GM12878 (cell line): ENCODE measurements around the gene PHF3. TPM values are rescaled to one million over a fixed set of nuclear protein-coding genes. Genes with fewer than 3 reads are reported as not detected.
A peak's percentile ranks its signal among the peaks of the same experiment; 100 is the strongest.

Experiments used
- ATF7 ChIP-seq: fragments of 450-650 bp; IDR thresholded peaks from 2 replicates; pipeline ENCODE4 v1.6.1; 2016; ENCODE audit warnings: low read depth, mild to moderate bottlenecking
- DPF2 ChIP-seq: fragments of 450-650 bp; IDR thresholded peaks from 2 replicates; pipeline ENCODE4 v1.6.1; 2017; ENCODE audit warnings: mild to moderate bottlenecking
- ETV6 ChIP-seq, 2 experiments: fragments of 450-650 bp in 1 of 2; IDR thresholded peaks in 1 of 2; conservative IDR thresholded peaks in 1 of 2; 2 replicates each; pipeline ENCODE4 v1.6.1; 2014; ENCODE audit warnings: antibody characterized with exemption in 1 of 2, borderline replicate concordance in 1 of 2, low read depth in 1 of 2, mild to moderate bottlenecking in 1 of 2, moderate library complexity in 1 of 2
- FOS ChIP-seq: IDR thresholded peaks from 3 replicates; pipeline ENCODE4 v1.6.1; 2011; ENCODE audit warnings: borderline replicate concordance; ENCODE audit not compliant: insufficient read length; ENCODE audit errors: extremely low read depth
- IRF4 ChIP-seq: IDR thresholded peaks from 2 replicates; pipeline ENCODE4 v1.6.1; 2011; ENCODE audit warnings: low read depth, low read length
- MEF2A ChIP-seq: IDR thresholded peaks from 2 replicates; pipeline ENCODE4 v1.6.1; 2011; ENCODE audit warnings: low read depth, mild to moderate bottlenecking, low read length, moderate library complexity; ENCODE audit not compliant: insufficient read depth
- NBN ChIP-seq: fragments of 450-650 bp; IDR thresholded peaks from 2 replicates; pipeline ENCODE4 v1.6.1; 2016
- NFYA ChIP-seq: IDR thresholded peaks from 2 replicates; pipeline ENCODE4 v1.6.1; 2011; ENCODE audit warnings: low read depth, mild to moderate bottlenecking, low read length, improper control_type of control experiment, borderline replicate concordance
- NR2F1 ChIP-seq: fragments of 450-650 bp; conservative IDR thresholded peaks from 2 replicates; pipeline ENCODE4 v1.6.1; 2017; ENCODE audit warnings: mild to moderate bottlenecking
- POLR2A ChIP-seq: IDR thresholded peaks from 2 replicates; pipeline ENCODE4 v1.6.1; 2011; ENCODE audit warnings: low read depth, mild to moderate bottlenecking, low read length
- RAD21 ChIP-seq: IDR thresholded peaks from 2 replicates; pipeline ENCODE4 v1.6.1; 2011; ENCODE audit warnings: mild to moderate bottlenecking, low read depth, low read length, moderate library complexity; ENCODE audit not compliant: insufficient read depth
- RELA ChIP-seq: fragments of 450-650 bp; IDR thresholded peaks from 2 replicates; pipeline ENCODE4 v1.8.0; 2014; ENCODE audit warnings: borderline replicate concordance; ENCODE audit not compliant: partially characterized antibody
- SIN3A ChIP-seq: IDR thresholded peaks from 2 replicates; pipeline ENCODE4 v1.6.1; 2012; ENCODE audit warnings: low read depth, low read length, improper control_type of control experiment
- TCF12 ChIP-seq: IDR thresholded peaks from 2 replicates; pipeline ENCODE4 v1.6.1; 2011; ENCODE audit warnings: low read depth, mild to moderate bottlenecking, low read length
- ZBED1 ChIP-seq: IDR thresholded peaks from 2 replicates; pipeline ENCODE4 v1.6.1; 2016; ENCODE audit warnings: borderline replicate concordance
- polyA plus RNA-seq, 11 experiments: library from polyadenylated mRNA; depleted of rRNA in 4 of 11; unstranded in 6 of 11; stranded (reverse) in 5 of 11; fragments of >200 nt; fragmentation: Nextera tagmentation in 4 of 11; fragmentation: Illumina TruSeq in 1 of 11; extraction: Ambion mirVana in 4 of 11; extraction: Trizol in 1 of 11; gene quantifications; 1 replicate in 1 of 11; 2 replicates in 10 of 11; pipeline versions ENCODE4 v1.2.1 to v1.2.3, GENCODE V29; 2011 to 2016; ENCODE audit warnings: inconsistent platforms in 2 of 11, missing spikeins in 2 of 11, low read depth in 1 of 11
- total RNA-seq, 4 experiments: library from RNA; depleted of rRNA in 3 of 4; stranded (reverse); fragments of >200 nt in 3 of 4; fragmentation: Illumina TruSeq in 1 of 4; extraction: Trizol in 1 of 4; gene quantifications; 2 replicates each; pipeline versions ENCODE4 v1.2.1 to v1.2.3, GENCODE V29; 2013 to 2021
- TF ChIP-seq, protein P1 (sequence below): fragments of 450-650 bp; IDR thresholded peaks from 2 replicates; pipeline ENCODE4 v1.6.1; 2017; ENCODE audit warnings: low read depth, mild to moderate bottlenecking, moderate library complexity

The PHF3 gene
- total and polyA plus RNA-seq, 10 of the 15 experiments (the other 5 are each of a cell fraction or from before 2014, with no cell fraction given): 8.3 to 61.5 (median 26.6) TPM

DNA sequence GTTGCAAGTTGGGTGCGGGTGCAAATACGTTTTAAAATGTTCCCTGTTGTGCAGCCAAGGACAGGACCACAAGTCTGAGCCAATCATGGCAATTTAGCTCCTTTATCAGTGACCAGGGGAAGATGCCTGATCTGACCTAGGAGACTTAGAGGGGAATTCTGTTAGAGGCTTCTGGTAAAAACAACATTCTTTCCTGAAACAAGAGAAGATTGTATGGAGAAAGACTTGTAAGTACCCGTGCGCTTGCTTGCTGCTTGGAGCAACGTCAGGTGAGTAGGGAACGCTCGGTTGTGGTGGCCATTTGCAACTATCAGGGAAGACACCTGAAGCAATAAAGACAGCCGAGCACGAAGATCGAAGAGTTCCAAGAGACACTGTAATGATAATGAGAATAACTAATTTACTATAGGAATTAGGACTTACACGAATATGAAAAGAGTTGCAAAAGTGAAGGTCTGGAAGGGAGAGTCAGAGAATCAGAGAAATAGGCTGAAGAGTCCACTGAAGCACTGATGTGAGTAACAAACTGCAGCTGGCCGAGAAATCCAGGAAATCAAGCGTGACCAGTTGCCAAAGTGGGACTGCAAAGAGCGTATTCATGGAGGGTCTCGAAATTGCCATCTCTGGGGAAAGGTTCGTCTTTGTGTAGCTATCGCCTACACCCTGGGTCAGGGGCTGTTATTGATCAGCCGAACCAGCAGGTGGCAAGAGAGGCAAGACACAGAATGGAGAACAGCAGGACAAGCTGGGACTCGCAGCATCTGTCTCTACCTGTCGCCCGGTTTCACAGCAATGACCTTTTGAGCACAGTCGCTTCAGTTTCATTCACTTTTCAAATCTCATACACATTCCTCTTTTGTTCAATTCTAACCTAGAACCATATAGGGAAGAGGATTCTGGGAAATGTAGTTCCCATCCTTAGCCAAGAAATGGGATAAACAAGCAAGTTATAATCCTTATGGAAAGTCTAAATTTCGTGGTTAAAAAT, 37.3 kb upstream of the PHF3 start (continued):
- peak; percentile 54; the same call in 1 of the 2 replicates for TF ChIP-seq TCF12
- TF ChIP-seq ATF7: no peak; the same call in 1 of the 2 replicates
- no peak for TF ChIP-seq ETV6 (conservative IDR thresholded peaks at IDR 0.05 in 1 of 2, IDR thresholded peaks at IDR 0.05 in 1 of 2; ENCODE audit: borderline replicate concordance in 1 of 2, low read depth in 1 of 2)
- no peak for TF ChIP-seq ZBED1
- TF ChIP-seq, protein P1, sequence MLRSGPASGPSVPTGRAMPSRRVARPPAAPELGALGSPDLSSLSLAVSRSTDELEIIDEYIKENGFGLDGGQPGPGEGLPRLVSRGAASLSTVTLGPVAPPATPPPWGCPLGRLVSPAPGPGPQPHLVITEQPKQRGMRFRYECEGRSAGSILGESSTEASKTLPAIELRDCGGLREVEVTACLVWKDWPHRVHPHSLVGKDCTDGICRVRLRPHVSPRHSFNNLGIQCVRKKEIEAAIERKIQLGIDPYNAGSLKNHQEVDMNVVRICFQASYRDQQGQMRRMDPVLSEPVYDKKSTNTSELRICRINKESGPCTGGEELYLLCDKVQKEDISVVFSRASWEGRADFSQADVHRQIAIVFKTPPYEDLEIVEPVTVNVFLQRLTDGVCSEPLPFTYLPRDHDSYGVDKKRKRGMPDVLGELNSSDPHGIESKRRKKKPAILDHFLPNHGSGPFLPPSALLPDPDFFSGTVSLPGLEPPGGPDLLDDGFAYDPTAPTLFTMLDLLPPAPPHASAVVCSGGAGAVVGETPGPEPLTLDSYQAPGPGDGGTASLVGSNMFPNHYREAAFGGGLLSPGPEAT: 0 out of 2 replicates have a peak, but pooled peaks have one; percentile 26
- TF ChIP-seq DPF2: 0 out of 2 replicates have a peak, but pooled peaks have one; percentile 19
- 0 out of 2 replicates have a peak, but pooled peaks have one; percentile 41 for TF ChIP-seq POLR2A
- 0 out of 2 replicates have a peak, but pooled peaks have one; percentile 63 for TF ChIP-seq IRF4
- peak; percentile 14 for TF ChIP-seq RELA
- TF ChIP-seq NFYA: no peak
- TF ChIP-seq SIN3A: 0 out of 2 replicates have a peak, but pooled peaks have one; percentile 31
- TF ChIP-seq NR2F1: 0 out of 2 replicates have a peak, but pooled peaks have one; percentile 38
- TF ChIP-seq FOS: no peak
- peak; percentile 51 for TF ChIP-seq NBN
- no peak for TF ChIP-seq MEF2A
- TF ChIP-seq RAD21: peak; percentile 87
